Metanephros (tissue), 1 donor: ENCODE measurements around the gene CAMKK2. TPM values are rescaled to one million over a fixed set of nuclear protein-coding genes. Genes with fewer than 3 reads are reported as not detected.

Source experiments
- total RNA-seq: library from RNA; depleted of rRNA; stranded (reverse); fragments of >200 nt; gene quantifications from one replicate; pipeline ENCODE4 v1.2.3, GENCODE V29; 2014

Gene CAMKK2
- total RNA-seq: 21.7 TPM

DNA sequence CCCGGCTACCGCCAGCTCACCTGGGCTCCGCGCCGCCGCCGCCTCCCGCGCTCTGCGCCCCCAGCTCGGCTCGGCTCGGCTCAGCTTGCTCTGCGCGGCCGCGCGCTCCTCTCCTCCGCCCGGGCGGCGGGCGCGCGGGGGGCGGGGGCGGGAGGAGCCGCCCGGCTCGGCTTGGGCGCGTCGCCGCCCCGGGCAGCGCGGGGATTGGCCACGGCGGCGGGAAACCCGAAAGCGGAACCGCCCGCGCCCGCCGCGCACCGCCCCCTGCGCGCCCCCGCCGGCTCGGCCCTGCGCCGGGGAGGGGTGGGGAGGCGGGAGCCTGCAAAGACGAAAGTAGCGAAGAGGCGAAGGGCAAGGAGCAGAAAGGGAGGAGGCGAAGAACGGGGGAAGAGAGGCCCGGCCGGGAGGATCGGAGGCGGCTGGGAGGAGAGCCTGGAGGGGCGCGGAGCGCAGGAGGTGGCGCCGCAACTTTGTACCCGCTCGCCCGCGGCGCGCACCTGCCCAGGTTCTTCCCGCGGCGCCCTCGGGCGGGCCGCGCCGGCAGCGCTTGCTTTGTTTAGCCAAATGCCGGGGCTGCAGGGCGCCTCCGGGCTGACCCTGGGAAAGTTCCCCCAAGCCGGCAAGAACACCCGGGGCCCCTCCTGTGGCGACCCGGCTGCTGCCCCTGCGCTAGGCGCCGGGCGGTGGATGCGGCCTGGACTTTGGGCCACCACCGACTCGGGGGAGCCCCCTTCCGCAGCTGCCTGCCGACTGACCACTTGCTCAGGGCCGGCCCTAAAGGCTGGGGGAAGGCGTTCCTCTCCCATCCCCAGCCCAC lies at the start of gene CAMKK2:
CAMKK2 (minus strand) TSS at position 92 of the 817 bp plus-strand sequence. CDS start 22,183 bp downstream, outside the sequence.

DNA sequence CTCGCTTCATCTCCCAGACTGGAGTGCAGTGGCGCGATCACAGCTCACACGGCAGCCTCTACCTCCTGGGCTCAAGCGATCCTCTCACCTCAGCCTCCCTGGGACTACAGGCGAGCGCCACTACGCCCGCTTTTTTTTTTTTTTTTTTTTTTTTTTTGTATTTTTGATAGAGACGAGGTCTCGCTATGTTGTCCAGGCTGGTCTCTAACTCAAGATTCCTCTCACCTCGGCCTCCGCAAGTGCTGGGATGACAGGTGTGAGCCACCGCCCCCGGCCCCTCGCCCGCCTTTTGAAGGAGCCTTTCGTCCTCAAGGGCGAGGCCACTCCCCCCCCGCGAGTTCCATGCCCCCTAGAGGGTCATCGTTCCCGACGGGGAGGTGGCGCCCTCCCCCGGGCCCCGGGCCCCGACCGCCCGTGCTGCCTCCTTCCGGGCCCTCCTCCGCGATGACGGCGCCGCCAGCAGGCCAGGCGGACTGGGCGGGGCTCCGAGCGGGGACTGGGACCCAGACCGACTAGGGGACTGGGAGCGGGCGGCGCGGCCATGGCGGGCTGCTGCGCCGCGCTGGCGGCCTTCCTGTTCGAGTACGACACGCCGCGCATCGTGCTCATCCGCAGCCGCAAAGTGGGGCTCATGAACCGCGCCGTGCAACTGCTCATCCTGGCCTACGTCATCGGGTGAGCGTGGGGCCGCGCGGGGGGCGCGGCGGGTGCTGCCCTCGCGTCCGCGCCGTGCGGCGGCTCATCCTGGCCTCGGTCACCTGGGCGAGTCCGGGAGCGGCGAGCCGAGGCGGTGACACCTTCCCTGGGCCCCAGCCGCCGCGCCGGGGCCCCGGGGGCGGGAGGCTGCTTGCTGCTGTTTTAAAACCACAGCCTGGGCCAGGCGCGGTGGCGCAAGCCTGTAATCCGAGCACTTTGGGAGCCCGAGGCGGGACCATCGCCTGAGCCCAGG lies 86.6 kb downstream of the CAMKK2 start, which contains the start of gene P2RX4:
P2RX4 (plus strand) TSS at position 506 of the 949 bp plus-strand sequence; CDS start at position 542, 36 bp downstream.

Other genes with a start within 250 kb of the CAMKK2 start
- gene P2RX7, start 163.8 kb downstream of the CAMKK2 start, total RNA-seq: 2.3 TPM
- gene P2RX4, start 86.6 kb downstream of the CAMKK2 start, total RNA-seq: 27.0 TPM
- 166 TPM for gene ANAPC5, start 55.7 kb upstream of the CAMKK2 start, total RNA-seq
- gene RNF34, start 103.4 kb upstream of the CAMKK2 start, total RNA-seq: 64.3 TPM